ENCODE results near the gene SCN7A.

SCN7A gene

GRCh38 chr2:166373539-166373938 is 120.5 kb downstream of the SCN7A start:
- TF ChIP-seq CTCF (IDR thresholded peaks at IDR 0.05; ENCODE audit: borderline replicate concordance, insufficient read depth, low read depth, low read length): no peak
- H3K4me3 ChIP-seq (ENCODE audit: low read depth, low read length): no peak overlapping the region

- TF ChIP-seq CTCF (IDR thresholded peaks at IDR 0.05; ENCODE audit: borderline replicate concordance, insufficient read depth, low read depth, low read length): no peak
- no peak overlapping the region for H3K4me3 ChIP-seq (ENCODE audit: low read depth, low read length)
These were observed 120.9 kb downstream of the SCN7A start for GRCh38 chr2:166373105-166373504.

- TF ChIP-seq CTCF (IDR thresholded peaks at IDR 0.05; ENCODE audit: borderline replicate concordance, insufficient read depth, low read depth, low read length): no peak
These were observed 122.0 kb downstream of the SCN7A start for GRCh38 chr2:166372046-166372445.

GRCh38 chr2:166365803-166366420 is 128.1 kb downstream of the SCN7A start:
- TF ChIP-seq CTCF (IDR thresholded peaks at IDR 0.05; ENCODE audit: borderline replicate concordance, insufficient read depth, low read depth, low read length): no peak
- H3K4me3 ChIP-seq (ENCODE audit: low read depth, low read length): no peak overlapping the region

More at GRCh38 chr2:166372046-166372445, 122.0 kb downstream of the SCN7A start:
- H3K4me3 ChIP-seq (ENCODE audit: low read depth, low read length): no peak overlapping the region

GRCh38 chr2:166365239-166365638 is 128.8 kb downstream of the SCN7A start:
- no peak for TF ChIP-seq CTCF (IDR thresholded peaks at IDR 0.05; ENCODE audit: borderline replicate concordance, insufficient read depth, low read depth, low read length)
- H3K4me3 ChIP-seq (ENCODE audit: low read depth, low read length): no peak overlapping the region

GRCh38 chr2:166364476-166365161 is 129.4 kb downstream of the SCN7A start:
- no peak for TF ChIP-seq CTCF (IDR thresholded peaks at IDR 0.05; ENCODE audit: borderline replicate concordance, insufficient read depth, low read depth, low read length)

More at GRCh38 chr2:166364476-166365161, 129.4 kb downstream of the SCN7A start:
- H3K4me3 ChIP-seq (ENCODE audit: low read depth, low read length): no peak overlapping the region
